GM12878 (cell line): Measurements from ENCODE around the gene NAV3. TPM values are rescaled to one million over a fixed set of nuclear protein-coding genes. Genes with fewer than 3 reads are reported as not detected.

Experiments used
- ATAC-seq: fragments of 200-7000 bp; cut with Tn5 transposase; 3 replicates; pipeline ENCODE4 v1.9.1; 2020; ENCODE audit warnings: mild to moderate bottlenecking, moderate library complexity
- BruUV-seq: library from RNA; stranded (reverse); fragments of 400-500 nt; replicated peaks from 2 replicates; lab custom pipeline; 2021; lab: Mats Ljungman, UMichigan
- CTCF ChIA-PET: fragments of 300-600 bp; sonication (Branson Sonifier 250); formaldehyde crosslinking; extraction: SDS; loops from one replicate; lab custom pipeline; 2021; ENCODE audit warnings: inconsistent platforms; lab: Yijun Ruan, JAX
- POLR2A ChIA-PET: fragments of 350-600 bp; formaldehyde crosslinking; extraction: SDS; loops from one replicate; lab custom pipeline; 2021; ENCODE audit warnings: inconsistent platforms; lab: Charles Lee
- RAD21 ChIA-PET: fragments of 300-600 bp; sonication (Branson Sonifier 250); formaldehyde crosslinking; loops from one replicate; lab custom pipeline; 2023; ENCODE audit warnings: antibody characterized with exemption; ENCODE audit not compliant: unreplicated experiment; lab: Charles Lee
- SMC1A ChIA-PET: fragments of 300-600 bp; sonication (Branson Sonifier 250); formaldehyde crosslinking; loops from one replicate; lab custom pipeline; 2023; ENCODE audit not compliant: unreplicated experiment, uncharacterized antibody; lab: Charles Lee
- DNase-seq: peaks from one replicate; pipeline ENCODE4 v3.0.0-alpha.2; 2011; ENCODE audit warnings: low read depth, low spot score
- FAIRE-seq: peaks from 3 replicates; lab custom pipeline; 2011; peaks lifted over from hg19 to GRCh38; lab: Jason Lieb, UNC
- H2AFZ ChIP-seq: 2 replicates; pipeline ENCODE4 v1.6.0; 2011; ENCODE audit warnings: low read depth, low read length, control low read depth; ENCODE audit not compliant: control insufficient read depth
- H3K27ac ChIP-seq: 2 replicates; pipeline ENCODE4 v1.5.1; 2011; ENCODE audit warnings: control low read depth; ENCODE audit not compliant: control insufficient read depth, insufficient read depth
- H3K27me3 ChIP-seq, 2 experiments: replicated peaks in 1 of 2; 2 replicates each; pipeline versions ENCODE4 v1.6.0 to v1.6.1; 2011; ENCODE audit warnings: low read length in 1 of 2; ENCODE audit not compliant: control insufficient read depth in 2 of 2, insufficient read depth in 2 of 2
- H3K36me3 ChIP-seq, 2 experiments: 2 replicates each; pipeline ENCODE4 v1.5.1; 2011; ENCODE audit warnings: low read length in 1 of 2; ENCODE audit not compliant: control insufficient read depth in 2 of 2, insufficient read depth in 2 of 2
- H3K4me1 ChIP-seq: 2 replicates; pipeline ENCODE4 v1.6.1; 2011; ENCODE audit warnings: mild to moderate bottlenecking, low read length, moderate library complexity, mixed read lengths; ENCODE audit not compliant: control insufficient read depth, insufficient read depth
- H3K4me2 ChIP-seq: 2 replicates; pipeline ENCODE4 v1.6.0; 2011; ENCODE audit warnings: control low read depth; ENCODE audit not compliant: control insufficient read depth, insufficient read depth
- H3K4me3 ChIP-seq: fragments of 200-600 bp; sonication (generic); 2 replicates; pipeline ENCODE4 v1.5.1; 2016
- H3K79me2 ChIP-seq: 2 replicates; pipeline ENCODE4 v1.6.0; 2011; ENCODE audit warnings: low read length; ENCODE audit not compliant: control insufficient read depth, insufficient read depth
- H3K9ac ChIP-seq: 2 replicates; pipeline ENCODE4 v1.8.0; 2011; ENCODE audit warnings: low read length, control low read depth, mixed read lengths; ENCODE audit not compliant: control insufficient read depth, insufficient read depth
- H3K9me3 ChIP-seq: replicated peaks from 3 replicates; pipeline ENCODE4 v1.5.1; 2011; ENCODE audit warnings: mild to moderate bottlenecking, low read length; ENCODE audit not compliant: control insufficient read depth, insufficient read depth
- H4K20me1 ChIP-seq: 2 replicates; pipeline ENCODE4 v1.6.0; 2011; ENCODE audit not compliant: control insufficient read depth, insufficient read depth
- BRCA1 ChIP-seq: IDR thresholded peaks from 2 replicates; pipeline ENCODE4 v1.6.1; 2011; ENCODE audit warnings: low read depth, low read length, improper control_type of control experiment
- CEBPZ ChIP-seq: fragments of 150-350 bp; IDR thresholded peaks from 2 replicates; pipeline ENCODE4 v1.6.1; 2016; ENCODE audit warnings: low read depth, low read length
- CTCF ChIP-seq, 3 experiments: IDR thresholded peaks in 2 of 3; conservative IDR thresholded peaks in 1 of 3; 2 replicates each; pipeline ENCODE4 v1.5.1; 2011; ENCODE audit warnings: low read depth in 3 of 3, low read length in 3 of 3, mild to moderate bottlenecking in 3 of 3, control low read depth in 2 of 3, moderate library complexity in 2 of 3, inconsistent platforms in 1 of 3, mixed read lengths in 1 of 3; ENCODE audit not compliant: control insufficient read depth in 2 of 3, insufficient read depth in 1 of 3; ENCODE audit errors: extremely low read depth in 1 of 3
- DPF2 ChIP-seq: fragments of 450-650 bp; IDR thresholded peaks from 2 replicates; pipeline ENCODE4 v1.6.1; 2017; ENCODE audit warnings: mild to moderate bottlenecking
- EGR1 ChIP-seq, 2 experiments: IDR thresholded peaks; 1 replicate in 1 of 2; 2 replicates in 1 of 2; pipeline ENCODE4 v1.6.1; 2011 to 2012; ENCODE audit warnings: low read depth in 2 of 2, low read length in 2 of 2, borderline replicate concordance in 1 of 2, mild to moderate bottlenecking in 1 of 2, moderate library complexity in 1 of 2
- ESRRA ChIP-seq: IDR thresholded peaks from 2 replicates; pipeline ENCODE4 v1.6.1; 2012; ENCODE audit warnings: mild to moderate bottlenecking, low read length, improper control_type of control experiment
- ETV6 ChIP-seq, 2 experiments: fragments of 450-650 bp in 1 of 2; IDR thresholded peaks in 1 of 2; conservative IDR thresholded peaks in 1 of 2; 2 replicates each; pipeline ENCODE4 v1.6.1; 2014; ENCODE audit warnings: antibody characterized with exemption in 1 of 2, borderline replicate concordance in 1 of 2, low read depth in 1 of 2, mild to moderate bottlenecking in 1 of 2, moderate library complexity in 1 of 2
- KAT2A ChIP-seq: conservative IDR thresholded peaks from 2 replicates; pipeline ENCODE4 v1.6.1; 2011; ENCODE audit warnings: low read depth, low read length; ENCODE audit not compliant: control insufficient read depth
- KDM1A ChIP-seq: fragments of 200-600 bp; sonication (generic); IDR thresholded peaks from 2 replicates; pipeline ENCODE4 v1.6.1; 2016; ENCODE audit warnings: borderline replicate concordance
- PKNOX1 ChIP-seq: fragments of 450-650 bp; IDR thresholded peaks from 2 replicates; pipeline ENCODE4 v1.6.1; 2016; ENCODE audit warnings: mild to moderate bottlenecking
- SP1 ChIP-seq: IDR thresholded peaks from one replicate; pipeline ENCODE4 v1.6.1; 2011; ENCODE audit warnings: low read depth, low read length
- STAT3 ChIP-seq: IDR thresholded peaks from 2 replicates; pipeline ENCODE4 v1.6.1; 2011; ENCODE audit warnings: low read depth, low read length, improper control_type of control experiment
- TARDBP ChIP-seq: IDR thresholded peaks from 2 replicates; pipeline ENCODE4 v1.6.1; 2016; ENCODE audit warnings: borderline replicate concordance
- ZNF217 ChIP-seq: fragments of 450-650 bp; IDR thresholded peaks from 2 replicates; pipeline ENCODE4 v1.6.1; 2017; ENCODE audit warnings: antibody characterized with exemption, mild to moderate bottlenecking
- ZNF274 ChIP-seq: IDR thresholded peaks from one replicate; pipeline ENCODE4 v1.8.0; 2011; ENCODE audit not compliant: insufficient read length, insufficient read depth
- WGBS: methylation state at CpG from one replicate; pipeline ENCODE4 v1.1.6; 2016; ENCODE audit warnings: low lambda C conversion rate; ENCODE audit not compliant: insufficient replicate concordance, insufficient coverage; ENCODE audit errors: missing lambda C conversion rate; 5-methylcytosine and 5-hydroxymethylcytosine counted together
- in situ Hi-C: fragments of 300-500 bp; cut with MboI; formaldehyde crosslinking; loops from 9 replicates; pipeline ENCODE4 v1.14.3; 2018; ENCODE audit warnings: mixed read lengths
- intact Hi-C: fragments of 100-400 bp; cut with micrococcal nuclease; formaldehyde crosslinking; loops from one replicate; pipeline ENCODE4 v1.14.2; 2022; ENCODE audit not compliant: unreplicated experiment
- polyA plus RNA-seq, 11 experiments: library from polyadenylated mRNA; depleted of rRNA in 4 of 11; unstranded in 6 of 11; stranded (reverse) in 5 of 11; fragments of >200 nt; fragmentation: Nextera tagmentation in 4 of 11; fragmentation: Illumina TruSeq in 1 of 11; extraction: Ambion mirVana in 4 of 11; extraction: Trizol in 1 of 11; gene quantifications; 1 replicate in 1 of 11; 2 replicates in 10 of 11; pipeline versions ENCODE4 v1.2.1 to v1.2.3, GENCODE V29; 2011 to 2016; ENCODE audit warnings: inconsistent platforms in 2 of 11, missing spikeins in 2 of 11, low read depth in 1 of 11
- total RNA-seq, 4 experiments: library from RNA; depleted of rRNA in 3 of 4; stranded (reverse); fragments of >200 nt in 3 of 4; fragmentation: Illumina TruSeq in 1 of 4; extraction: Trizol in 1 of 4; gene quantifications; 2 replicates each; pipeline versions ENCODE4 v1.2.1 to v1.2.3, GENCODE V29; 2013 to 2021

NAV3 gene
- total and polyA plus RNA-seq, 10 of the 15 experiments (the other 5 are each of a cell fraction or from before 2014, with no cell fraction given) = 0.05 to 0.51 (median 0.22) TPM; not detected in 1

- no peak overlapping the region for H2AFZ ChIP-seq
- H3K4me2 ChIP-seq = no peak overlapping the region
- H3K9me3 ChIP-seq = no peaks in the 10 kb centered on the region
- no peaks in the 10 kb centered on the region for H3K27me3 ChIP-seq
- intact Hi-C loops = no loop called here
- ChIA-PET SMC1A (interaction anchor here (0.7 to 2.1 kb wide), 5 partner anchors 9 to 197 kb away, joined by 3 to 6 read pairs (median 4); no protein-coding TSS in a partner anchor), CTCF (interaction anchor here (0.7 to 1.2 kb wide), 2 partner anchors 184 to 198 kb away, joined by 3 read pairs; no protein-coding TSS in a partner anchor), POLR2A (interaction anchor here (0.9 kb wide), 1 partner anchor 10 kb away, joined by 3 read pairs; no protein-coding TSS in a partner anchor), RAD21 (interaction anchor here (0.8 to 1.3 kb wide), 2 partner anchors 11 to 120 kb away, joined by 3 to 4 read pairs; no protein-coding TSS in a partner anchor)
- FAIRE-seq (no peak), DNase-seq (no peak), ATAC-seq (no peak)
- no peaks in the 10 kb centered on the region for H3K4me1 ChIP-seq
- in situ Hi-C loops = no loop called here
- no peaks in the 10 kb centered on the region for H4K20me1 ChIP-seq
- no peak for TF ChIP-seq BRCA1
- TF ChIP-seq EGR1 (IDR thresholded peaks at IDR 0.05; ENCODE audit: borderline replicate concordance in 1 of 2, low read depth in 2 of 2, low read length in 2 of 2) = no peak
- no peak for TF ChIP-seq DPF2
- TF ChIP-seq ZNF274 = no peak
- TF ChIP-seq ZNF217 = no peak
- no peak for TF ChIP-seq CTCF (IDR thresholded peaks at IDR 0.05 in 2 of 3, conservative IDR thresholded peaks at IDR 0.05 in 1 of 3; ENCODE audit: control insufficient read depth in 2 of 3, extremely low read depth in 1 of 3, insufficient read depth in 1 of 3, low read depth in 3 of 3, low read length in 3 of 3)
- no peak for TF ChIP-seq ETV6 (conservative IDR thresholded peaks at IDR 0.05 in 1 of 2, IDR thresholded peaks at IDR 0.05 in 1 of 2; ENCODE audit: borderline replicate concordance in 1 of 2, low read depth in 1 of 2)
- TF ChIP-seq CEBPZ = no peak
- no peak for TF ChIP-seq SP1
- no peak for TF ChIP-seq KDM1A
- no peak for TF ChIP-seq ESRRA
- TF ChIP-seq STAT3 = no peak
- TF ChIP-seq PKNOX1 = no peak
- no peak for TF ChIP-seq KAT2A
- no peak for TF ChIP-seq TARDBP
- WGBS = 0% methylated on average over 3 of the region's 3 CpGs
- BruUV-seq = no TSS peak
- H3K27ac ChIP-seq = no peak overlapping the region
- H3K9ac ChIP-seq = no peak overlapping the region
- H3K36me3 ChIP-seq = no peaks in the 10 kb centered on the region
- no peaks in the 10 kb centered on the region for H3K79me2 ChIP-seq
- no peak overlapping the region for H3K4me3 ChIP-seq
These were observed 87.4 kb downstream of the NAV3 start for GRCh38 chr12:77918046-77918445.
